H54 (cell line): ENCODE results near the gene TTI1.

Experiments
- DNase-seq: peaks from one replicate; pipeline ENCODE4 v3.0.0; 2011; ENCODE audit warnings: low spot score, mixed read lengths; ENCODE audit not compliant: insufficient read length
- FAIRE-seq: peaks from 3 replicates; lab custom pipeline; 2011; peaks lifted over from hg19 to GRCh38; lab: Jason Lieb, UNC
- POLR2A ChIP-seq: IDR thresholded peaks from 2 replicates; pipeline ENCODE4 v1.6.1; 2011; ENCODE audit warnings: low read depth, mild to moderate bottlenecking, low read length

The TTI1 gene

DNA sequence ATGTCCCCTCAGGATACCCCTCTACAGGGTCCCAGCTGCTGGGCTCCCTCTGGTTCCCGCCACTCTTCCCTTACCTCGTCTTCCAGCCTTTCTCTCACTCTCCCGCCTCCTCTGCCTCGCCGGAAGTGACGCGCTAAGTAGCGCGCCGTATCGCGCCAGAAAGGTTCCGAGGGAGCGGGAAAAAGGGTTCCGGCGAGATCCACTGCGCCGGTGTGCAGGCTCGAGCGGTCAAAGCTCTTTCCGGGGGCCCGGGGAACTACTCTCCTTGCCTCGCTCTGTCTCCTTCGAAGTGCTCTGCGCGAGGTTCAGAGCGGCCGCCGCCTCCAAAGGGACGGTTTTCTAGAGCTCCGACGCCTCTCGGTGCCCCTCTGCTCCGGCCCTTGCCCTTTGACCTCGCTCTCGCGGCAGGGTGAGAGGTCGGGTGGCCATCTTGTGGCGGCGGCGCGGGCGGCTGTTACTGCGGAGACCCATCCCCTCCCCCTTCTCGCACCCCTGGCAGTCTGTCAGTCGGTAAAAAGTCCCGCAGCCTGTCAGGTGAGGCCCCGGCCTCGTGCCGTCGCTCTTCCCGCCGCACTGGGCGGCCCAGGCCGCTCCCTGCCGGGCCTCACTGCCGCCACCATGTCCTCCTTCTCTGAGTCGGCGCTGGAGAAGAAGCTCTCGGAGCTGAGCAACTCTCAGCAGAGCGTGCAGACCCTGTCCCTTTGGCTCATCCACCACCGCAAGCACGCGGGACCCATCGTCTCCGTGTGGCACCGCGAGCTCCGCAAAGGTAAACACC lies at the start of gene TTI1, which contains the start of gene RPRD1B:
TSS of gene TTI1 (minus strand) at position 127 of the 778 bp plus-strand sequence. CDS start 19,640 bp downstream, outside the sequence.
TSS of gene RPRD1B (plus strand) at position 417 of the 778 bp plus-strand sequence. CDS start at position 619, 202 bp downstream.
- TF ChIP-seq POLR2A: peak; percentile 50; the same call in 1 of the 2 replicates
- peak; percentile 74 for DNase-seq
- no peak for FAIRE-seq

DNA sequence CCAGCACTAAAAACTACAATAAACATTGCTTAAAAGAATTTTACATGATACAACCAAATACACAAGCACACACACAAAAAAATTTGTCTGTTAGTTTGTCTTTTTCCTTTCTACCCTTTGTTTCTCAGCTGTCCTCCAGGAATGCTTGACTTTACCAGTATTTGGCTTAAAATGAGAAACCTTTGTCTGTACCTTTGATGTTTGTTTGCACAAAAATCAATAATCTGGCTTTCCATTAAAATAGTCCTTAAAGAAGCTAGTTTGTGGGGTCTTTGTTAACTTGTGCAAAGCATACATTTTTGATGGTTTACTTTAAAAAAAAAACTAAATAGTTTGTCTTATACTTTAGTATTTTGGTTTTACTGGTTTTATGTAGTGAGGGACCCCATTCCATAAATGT lies 49.6 kb upstream of the TTI1 start:
- TF ChIP-seq POLR2A: no peak
- no peak for DNase-seq
- no peak for FAIRE-seq

DNA sequence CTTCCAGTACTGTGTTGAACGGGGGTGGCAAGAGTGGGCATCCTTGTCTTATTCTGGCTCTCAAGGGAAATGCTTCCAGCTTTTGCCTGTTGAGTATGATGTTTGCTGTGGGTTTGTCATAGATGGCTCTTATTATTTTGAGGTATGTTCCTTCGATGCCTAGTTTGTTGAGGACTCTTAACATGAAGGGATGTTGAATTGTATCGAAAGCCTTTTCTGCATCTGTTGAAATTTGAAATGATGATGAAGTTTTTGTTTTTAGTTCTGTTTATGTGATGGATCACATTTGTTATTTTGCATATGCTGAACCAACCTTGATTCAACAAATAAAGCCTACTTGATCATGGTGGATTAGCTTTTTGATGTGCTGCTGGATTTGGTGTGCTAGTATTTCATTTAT lies 48.3 kb upstream of the TTI1 start:
- FAIRE-seq (no peak), DNase-seq (no peak)

DNA sequence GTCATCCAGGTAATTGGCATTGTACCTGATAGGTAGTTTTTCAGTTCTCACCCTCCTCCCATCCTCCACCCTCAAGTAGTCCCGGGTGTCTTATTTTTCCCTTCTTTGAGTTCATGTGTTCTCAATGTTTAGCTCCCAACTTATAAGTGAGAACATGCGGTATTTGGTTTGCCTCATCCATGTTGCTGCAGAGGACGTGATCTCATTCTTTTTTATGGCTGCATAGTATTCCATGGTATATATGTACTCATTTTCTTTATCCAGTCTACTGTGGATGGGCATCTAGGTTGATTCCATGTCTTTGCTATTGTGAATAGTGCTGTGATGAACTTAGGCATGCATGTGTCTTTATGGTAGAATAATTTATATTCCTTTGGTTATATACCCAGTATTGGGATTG lies 46.1 kb upstream of the TTI1 start:
- DNase-seq: no peak
- TF ChIP-seq POLR2A: no peak
- FAIRE-seq: no peak

More for the DNA sequence above, 48.3 kb upstream of the TTI1 start:
- TF ChIP-seq POLR2A: no peak

DNA sequence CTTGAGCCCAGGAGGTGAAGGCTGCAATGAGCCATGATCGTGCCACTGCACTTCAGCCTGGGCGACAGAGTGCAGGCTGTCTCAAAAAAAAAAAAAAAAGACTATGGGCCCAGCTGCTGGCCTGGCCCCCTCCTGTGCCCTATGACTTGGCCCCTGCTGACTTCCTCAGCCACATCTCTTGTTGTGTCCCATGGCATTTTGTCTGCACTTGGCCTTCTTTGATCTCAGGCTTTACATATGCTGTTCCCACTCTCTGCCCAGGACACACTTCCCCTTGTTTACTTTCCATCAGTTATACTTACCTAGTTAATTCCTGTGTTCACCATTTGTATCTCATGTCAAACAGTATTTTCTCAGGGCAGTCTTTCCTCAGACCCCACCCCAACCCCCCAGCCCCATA lies 44.8 kb upstream of the TTI1 start:
- TF ChIP-seq POLR2A: no peak
- DNase-seq (no peak), FAIRE-seq (no peak)

DNA sequence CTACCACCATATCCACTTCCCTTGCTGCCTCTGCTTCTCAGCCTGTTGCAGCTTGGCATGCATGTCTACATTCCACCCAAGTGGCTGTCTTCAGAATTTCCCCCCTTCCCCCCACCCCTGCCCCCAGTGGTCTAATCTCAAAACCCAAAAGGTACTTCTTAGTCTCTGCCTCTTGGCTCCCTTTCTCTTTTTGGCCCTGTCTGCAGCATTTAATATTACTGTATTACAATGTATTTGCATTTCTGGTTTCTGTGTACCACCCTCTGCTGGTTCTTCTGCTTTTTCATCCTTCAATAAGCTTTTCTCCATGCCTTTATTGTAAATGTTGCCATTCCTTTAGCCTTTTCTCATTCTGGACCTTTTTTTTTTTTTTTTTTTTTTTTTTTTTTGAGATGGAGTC lies 43.3 kb upstream of the TTI1 start:
- no peak for TF ChIP-seq POLR2A
- DNase-seq (no peak), FAIRE-seq (no peak)

DNA sequence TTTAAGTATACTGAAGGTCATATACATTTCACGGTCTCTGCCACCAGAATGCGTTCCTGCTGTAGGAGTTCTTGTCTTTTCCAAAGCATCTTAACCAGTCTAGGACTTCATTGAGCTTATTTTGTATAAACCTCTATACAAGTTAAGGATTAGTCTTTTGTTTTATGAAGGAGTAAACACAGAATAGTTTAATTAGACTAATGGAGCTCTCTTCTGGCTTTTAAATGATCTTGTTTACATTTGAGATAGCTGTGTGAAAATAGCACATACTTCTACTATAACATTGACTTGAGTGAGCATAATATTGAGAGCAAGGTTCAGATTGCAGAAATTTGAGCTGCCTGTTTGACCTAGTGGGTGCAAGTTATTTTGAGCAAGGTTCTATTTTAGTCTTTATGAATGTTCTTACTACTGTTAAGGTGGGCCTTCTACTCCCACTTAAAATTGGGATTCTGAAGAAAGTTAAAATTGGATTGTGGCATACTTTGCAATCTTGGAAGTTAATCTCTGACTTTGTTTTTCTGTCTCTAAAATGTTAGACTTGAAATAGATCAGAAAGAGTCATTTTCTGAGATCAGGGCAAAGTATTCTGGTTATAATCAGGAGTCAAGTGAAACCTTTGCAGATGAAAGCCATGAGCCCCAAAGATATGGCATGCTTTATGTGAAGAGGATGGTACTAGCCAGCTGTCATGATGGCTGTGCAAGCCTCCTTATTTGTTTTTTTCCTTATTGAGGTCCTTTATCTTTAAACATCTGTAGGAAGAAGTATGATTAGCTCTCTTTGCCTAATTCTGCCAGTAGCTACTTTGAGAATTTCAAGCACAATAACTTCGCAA lies 42.1 kb upstream of the TTI1 start:
- DNase-seq (no peak), FAIRE-seq (no peak)
- TF ChIP-seq POLR2A: no peak

DNA sequence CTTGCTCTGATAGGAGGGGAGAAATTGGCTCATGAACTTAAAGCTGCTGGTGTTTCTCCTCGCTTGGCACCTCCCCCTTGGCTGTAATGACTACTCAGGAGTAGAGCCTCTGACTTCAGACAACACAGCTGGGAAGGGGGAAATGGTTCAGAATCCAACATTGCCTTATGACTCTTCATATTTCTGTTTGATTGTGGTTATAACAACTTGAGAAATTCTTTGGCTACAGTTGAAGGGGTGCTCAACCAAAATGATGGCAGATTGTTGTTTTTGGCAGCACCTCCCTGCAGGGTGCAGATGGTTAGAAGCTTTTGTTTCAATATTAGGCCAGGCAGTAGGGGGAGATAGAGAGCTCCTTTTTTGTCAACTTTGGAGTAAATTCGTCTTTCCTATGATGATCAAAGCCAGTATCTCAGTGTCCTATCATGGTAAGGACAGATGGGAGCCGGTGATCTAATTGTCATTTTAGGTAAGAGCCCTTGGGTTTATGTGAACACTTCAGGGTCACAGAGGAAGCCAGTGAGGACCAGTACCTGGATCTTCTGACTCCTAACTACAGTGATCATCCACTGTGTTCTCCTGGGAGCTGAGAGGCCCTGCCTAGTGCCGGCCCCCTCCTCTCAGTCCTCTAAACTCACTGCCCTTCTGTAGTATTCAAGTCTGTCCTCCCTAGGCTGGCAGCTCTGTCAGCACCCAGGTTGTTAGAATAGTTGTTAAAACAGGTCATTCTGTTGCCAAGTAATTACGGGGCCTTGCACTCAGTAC lies 40.2 kb upstream of the TTI1 start:
- peak; percentile 97 for FAIRE-seq
- no peak for TF ChIP-seq POLR2A
- peak; percentile 69 for DNase-seq

DNA sequence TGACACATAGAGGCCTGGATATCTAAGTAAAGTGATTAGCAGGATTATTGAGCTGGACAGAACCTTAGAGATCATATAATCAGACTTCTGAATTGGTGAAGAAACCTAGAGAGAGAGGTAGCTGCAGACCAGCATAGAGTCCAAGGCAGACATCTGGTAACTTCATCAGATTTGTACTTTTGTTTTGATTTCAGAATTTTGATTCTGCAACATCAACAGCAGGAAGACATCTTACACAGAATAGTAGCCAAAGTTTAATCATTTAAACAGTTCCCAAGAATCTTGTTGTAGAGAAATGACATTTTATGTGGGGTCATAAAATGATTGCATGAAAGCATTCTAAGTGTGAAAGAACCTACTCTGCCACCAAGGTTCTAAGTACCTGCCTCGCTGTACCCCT lies 39.6 kb upstream of the TTI1 start:
- DNase-seq: no peak
- TF ChIP-seq POLR2A: no peak
- no peak for FAIRE-seq

DNA sequence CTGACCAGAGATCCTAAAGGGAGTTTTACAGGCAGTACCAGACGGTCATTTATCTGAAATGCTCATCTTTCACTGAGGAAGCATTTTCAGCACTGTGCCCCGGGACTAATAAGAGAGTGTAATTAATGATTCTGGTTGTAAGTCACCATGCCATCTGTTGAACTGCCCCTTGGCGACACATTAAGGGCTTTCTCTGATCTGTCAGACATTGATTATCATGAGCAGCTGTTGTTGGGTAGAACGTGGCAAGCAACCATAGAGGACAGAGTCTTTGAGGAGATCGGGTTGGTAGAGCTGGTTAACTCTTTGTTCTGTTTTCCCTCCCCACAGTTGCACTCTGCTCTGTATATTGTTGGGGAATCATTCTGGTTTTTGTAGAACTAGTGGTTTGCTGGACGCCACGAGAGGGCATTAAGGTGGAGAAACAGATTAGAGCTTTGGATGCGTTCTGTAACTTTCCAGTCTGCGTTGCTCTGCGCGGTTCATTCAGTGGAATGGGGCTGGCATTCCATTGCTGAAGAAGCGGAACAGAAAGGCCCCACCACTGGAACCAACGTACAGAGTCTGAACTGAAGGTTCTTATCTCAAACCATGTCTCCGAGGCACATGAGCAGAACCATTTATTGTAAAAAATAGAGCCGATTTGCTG lies 34.6 kb upstream of the TTI1 start:
- no peak for TF ChIP-seq POLR2A
- no peak for DNase-seq
- no peak for FAIRE-seq

DNA sequence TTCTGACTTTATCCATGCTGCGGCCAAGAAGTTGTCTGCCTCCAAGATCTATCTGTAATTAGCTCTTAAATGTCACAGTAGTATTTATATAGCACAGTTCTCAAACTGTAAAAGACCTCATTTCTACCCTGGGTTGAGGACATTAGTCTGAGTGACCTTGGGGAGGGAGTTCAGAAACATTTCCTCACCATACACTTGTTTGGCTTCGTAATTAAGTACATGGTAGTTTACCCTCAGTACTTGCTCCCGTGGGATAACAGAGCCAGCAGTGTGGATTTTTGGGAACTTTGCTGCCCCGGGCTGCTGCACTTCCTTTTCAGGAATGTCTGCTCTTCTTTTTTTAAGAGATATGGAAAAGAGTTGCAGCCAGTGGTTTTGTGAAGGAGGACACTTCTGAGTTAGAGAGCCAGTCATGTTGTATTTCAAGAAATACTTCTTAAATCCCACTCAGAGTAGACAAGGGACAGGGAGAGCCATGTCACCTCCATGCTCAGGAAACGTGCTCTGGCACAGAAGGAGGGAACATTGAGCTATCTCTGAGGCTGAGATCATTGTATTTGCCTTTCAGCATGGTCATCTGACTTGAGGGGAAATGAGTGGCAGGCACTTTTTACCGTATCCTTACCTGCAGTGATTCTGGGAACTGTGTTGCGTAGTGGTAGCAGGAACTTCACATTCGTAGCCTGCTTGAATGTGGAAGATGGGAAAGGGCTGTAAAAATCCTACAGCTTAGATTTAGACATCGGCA lies 33.9 kb upstream of the TTI1 start:
- FAIRE-seq: no peak
- DNase-seq: no peak
- no peak for TF ChIP-seq POLR2A

DNA sequence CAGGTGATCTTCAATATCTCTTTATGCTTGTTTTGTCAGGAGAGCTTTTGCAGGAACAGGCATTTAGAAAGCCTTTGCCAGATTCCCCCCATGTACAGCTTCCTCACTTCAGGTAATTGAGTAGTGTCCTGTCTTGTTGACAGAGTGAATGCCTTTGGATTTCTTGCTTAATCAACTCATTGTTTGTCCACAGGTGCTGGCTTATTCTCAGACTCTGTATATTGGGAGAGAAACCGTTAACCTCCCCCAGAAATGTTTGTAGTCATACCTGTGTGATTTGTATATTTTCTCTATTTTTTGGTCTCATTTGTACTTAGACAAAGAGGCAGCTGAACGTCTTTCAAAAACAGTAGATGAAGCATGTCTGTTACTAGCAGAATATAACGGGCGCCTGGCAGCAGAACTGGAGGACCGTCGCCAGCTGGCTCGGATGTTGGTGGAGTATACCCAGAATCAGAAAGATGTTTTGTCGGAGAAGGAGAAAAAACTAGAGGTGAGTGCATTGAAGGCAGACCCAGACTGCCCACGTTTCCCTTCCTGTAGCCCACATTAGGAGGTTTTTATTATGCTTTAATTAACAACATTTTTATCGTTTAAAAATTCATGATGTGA lies 32.6 kb upstream of the TTI1 start:
- no peak for TF ChIP-seq POLR2A
- no peak for DNase-seq
- FAIRE-seq: no peak
